Heart left ventricle (tissue), 16 donors: ENCODE measurements around the gene PCGF3. TPM values are rescaled to one million over a fixed set of nuclear protein-coding genes. Genes with fewer than 3 reads are reported as not detected.

Experiments
- ATAC-seq, 4 donors: fragments of 200-7000 bp; cut with Tn5 transposase; one replicate each; pipeline ENCODE4 v1.9.1; 2020 to 2022; ENCODE audit warnings: moderate library complexity in 4 of 4, mild to moderate bottlenecking in 3 of 4, moderate number of reproducible peaks in 1 of 4
- DNase-seq, 5 donors: peaks; one replicate each; pipeline ENCODE4 v3.0.0-alpha.2; 2020
- H3K27ac ChIP-seq, 12 donors: fragments of 200-600 bp; sonication (generic) in 4 of 12; one replicate each; pipeline versions ENCODE4 v1.5.0 to v1.8.0; 2016 to 2022; ENCODE audit warnings: mild to moderate bottlenecking in 2 of 12
- H3K27me3 ChIP-seq, 9 donors: fragments of 200-600 bp; sonication (generic) in 2 of 9; one replicate each; pipeline versions ENCODE4 v1.5.1 to v1.8.0; 2016 to 2022; ENCODE audit warnings: mild to moderate bottlenecking in 3 of 9
- H3K36me3 ChIP-seq, 9 donors: fragments of 200-600 bp; sonication (generic) in 2 of 9; one replicate each; pipeline versions ENCODE4 v1.5.0 to v1.8.0; 2018 to 2022; ENCODE audit warnings: mild to moderate bottlenecking in 2 of 9
- H3K4me1 ChIP-seq, 12 donors: fragments of 200-600 bp; sonication (generic) in 4 of 12; one replicate each; pipeline versions ENCODE4 v1.5.0 to v1.8.0; 2016 to 2022; ENCODE audit warnings: mild to moderate bottlenecking in 3 of 12
- H3K4me3 ChIP-seq, 12 donors: fragments of 200-600 bp; sonication (generic) in 4 of 12; one replicate each; pipeline versions ENCODE4 v1.5.0 to v1.8.0; 2017 to 2022; ENCODE audit warnings: mild to moderate bottlenecking in 9 of 12, moderate library complexity in 4 of 12
- H3K9me3 ChIP-seq, 12 donors: fragments of 200-600 bp; sonication (generic) in 4 of 12; one replicate each; pipeline versions ENCODE4 v1.5.0 to v1.8.0; 2016 to 2022; ENCODE audit warnings: mild to moderate bottlenecking in 1 of 12
- POLR2A ChIP-seq, 2 donors: fragments of 450-650 bp; IDR thresholded peaks; one replicate each; pipeline ENCODE4 v1.6.1; 2017; ENCODE audit warnings: antibody characterized with exemption in 2 of 2, mild to moderate bottlenecking in 2 of 2, moderate library complexity in 2 of 2
- WGBS, 4 donors: extraction: QIAGEN DNeasy Blood & Tissue Kit in 2 of 4; methylation state at CpG; one replicate each; pipeline versions ENCODE4 v1.1.5 to v1.1.7; 2013 to 2018; 5-methylcytosine and 5-hydroxymethylcytosine counted together
- intact Hi-C, 10 donors: fragments of 100-400 bp; cut with DNase I; formaldehyde crosslinking; loops; one replicate each; pipeline versions ENCODE4 v1.11.1 to v1.14.2; 2022
- polyA plus RNA-seq, 2 donors: library from polyadenylated mRNA; stranded (reverse); fragments of 200-250 nt; gene quantifications; one replicate each; pipeline ENCODE4 v1.2.3, GENCODE V29; 2013
- total RNA-seq, 9 donors: library from RNA; depleted of rRNA in 2 of 9; stranded (reverse); fragments of >200 nt in 2 of 9; fragmentation: NEBNext Ultra II Directional in 3 of 9; extraction: Animal tissue kit (Norgen Biotek cat#: 25700) in 3 of 9; gene quantifications; one replicate each; pipeline versions ENCODE4 v1.1.0 to v1.2.4, GENCODE V29; 2016 to 2023
- TF ChIP-seq, protein P1 (sequence below), 12 donors: fragments of 200-600 bp; sonication (generic) in 4 of 12; IDR thresholded peaks; one replicate each; pipeline versions ENCODE4 v1.5.0 to v1.8.0; 2018 to 2022; ENCODE audit warnings: antibody characterized with exemption in 12 of 12, mild to moderate bottlenecking in 5 of 12
- donor health status: ischemic (EF 13 %, LVEDD 7.1; RV severe dilation, severe dysfunction).
- donor health status: healthy with polysubstance abuse.
- donor health status: DM: no; HTN: yes; CAD: no.
- donor health status: DM: no; HTN: no; CAD: no.
- donor health status: ischemic (EF 25% LVEDD 6.9; RV normal size, moderate dysfunction).
- donor health status: ischemic (EF 25% LVEDD 5.7; RV mildly dilated, moderate dysfunction).
- donor health status: healthy.
- donor health status: DM: yes; HTN: yes; CAD: no.
- donor health status: ischemic (EF 35%, LVEDD 5.7; RV mildly dilated, moderate dysfunction).
- donor health status: nonischemic (EF 11% LVEDD 7.7; RV severe dilation, severe dysfunction).
- donor health status: DM: yes; HTN: yes; CAD: no.
- donor health status: PGD.
- donor health status: ischemic (EF 29% LVEDD 5.4; RV normal size, mild dysfunction).
- donor health status: nonischemic (EF 23%, LVEDD 6.1; RV moderate dilation, normal function).

PCGF3 gene
- total and polyA plus RNA-seq, 11 donors = 16.2 to 45.7 (median 22.5) TPM

DNA sequence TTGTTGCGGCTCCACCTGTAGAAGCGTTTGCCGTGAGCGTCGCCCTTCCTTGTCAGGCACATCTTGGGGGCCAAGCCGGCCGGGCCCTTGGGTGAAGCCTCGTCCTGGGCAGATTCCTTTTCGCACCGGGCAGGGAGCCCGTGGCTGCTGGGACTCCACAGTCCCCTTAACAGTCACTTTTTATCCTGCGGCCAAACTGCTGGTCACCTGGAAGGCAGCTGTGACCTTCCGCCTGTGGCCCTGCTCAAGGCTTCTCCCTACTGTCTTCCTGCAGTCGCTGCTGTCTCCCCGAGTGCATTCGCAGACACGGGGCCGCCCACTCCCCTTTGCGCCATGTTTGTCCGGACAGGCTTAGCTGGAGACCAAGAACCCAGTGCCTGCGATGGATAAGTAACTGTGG, 55.0 kb downstream of the PCGF3 start:
- ATAC-seq (no peak), DNase-seq (peak in 3 of 5 donors; percentile 12 to 45 (median 24))
- no peak overlapping the region for H3K27ac ChIP-seq
- H3K36me3 ChIP-seq = peaks cover 0 to 72% (median 48%) of the 10 kb centered on the region in 9 donors
- H3K9me3 ChIP-seq = no peaks in the 10 kb centered on the region
- TF ChIP-seq, protein P1, sequence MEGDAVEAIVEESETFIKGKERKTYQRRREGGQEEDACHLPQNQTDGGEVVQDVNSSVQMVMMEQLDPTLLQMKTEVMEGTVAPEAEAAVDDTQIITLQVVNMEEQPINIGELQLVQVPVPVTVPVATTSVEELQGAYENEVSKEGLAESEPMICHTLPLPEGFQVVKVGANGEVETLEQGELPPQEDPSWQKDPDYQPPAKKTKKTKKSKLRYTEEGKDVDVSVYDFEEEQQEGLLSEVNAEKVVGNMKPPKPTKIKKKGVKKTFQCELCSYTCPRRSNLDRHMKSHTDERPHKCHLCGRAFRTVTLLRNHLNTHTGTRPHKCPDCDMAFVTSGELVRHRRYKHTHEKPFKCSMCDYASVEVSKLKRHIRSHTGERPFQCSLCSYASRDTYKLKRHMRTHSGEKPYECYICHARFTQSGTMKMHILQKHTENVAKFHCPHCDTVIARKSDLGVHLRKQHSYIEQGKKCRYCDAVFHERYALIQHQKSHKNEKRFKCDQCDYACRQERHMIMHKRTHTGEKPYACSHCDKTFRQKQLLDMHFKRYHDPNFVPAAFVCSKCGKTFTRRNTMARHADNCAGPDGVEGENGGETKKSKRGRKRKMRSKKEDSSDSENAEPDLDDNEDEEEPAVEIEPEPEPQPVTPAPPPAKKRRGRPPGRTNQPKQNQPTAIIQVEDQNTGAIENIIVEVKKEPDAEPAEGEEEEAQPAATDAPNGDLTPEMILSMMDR (IDR thresholded peaks at IDR 0.05) = no peak
- TF ChIP-seq POLR2A (IDR thresholded peaks at IDR 0.05) = no peak
- H3K4me3 ChIP-seq = no peak overlapping the region
- intact Hi-C loops = no loop called here
- 92 to 96% (median 95%) methylated on average over 21 of the region's 21 CpGs for WGBS, 4 donors
- H3K4me1 ChIP-seq = peaks cover 0 to 7% (median 0%) of the 10 kb centered on the region in 12 donors
- no peaks in the 10 kb centered on the region for H3K27me3 ChIP-seq

DNA sequence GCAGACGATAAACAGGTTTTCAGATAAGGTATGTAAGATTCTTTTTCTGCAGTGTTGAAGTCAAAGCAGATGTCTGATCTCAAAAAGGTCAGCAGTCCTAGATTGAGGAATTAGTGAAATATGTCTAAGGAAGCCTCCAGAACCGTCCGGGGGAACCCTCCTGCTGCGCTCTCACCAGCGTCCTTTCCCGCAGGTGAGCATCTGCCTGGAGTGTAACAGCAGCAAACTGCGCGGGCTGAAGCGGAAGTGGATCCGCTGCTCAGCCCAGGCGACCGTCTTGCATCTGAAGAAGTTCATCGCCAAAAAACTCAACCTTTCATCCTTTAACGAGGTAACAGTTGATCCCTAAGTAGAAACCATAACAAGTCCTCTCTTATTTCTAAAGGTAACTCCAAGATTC, 55.5 kb downstream of the PCGF3 start:
- 94 to 97% (median 95%) methylated on average over 14 of the region's 14 CpGs for WGBS, 4 donors
- H3K9me3 ChIP-seq = no peaks in the 10 kb centered on the region
- intact Hi-C loops = no loop called here
- H3K4me3 ChIP-seq = no peak overlapping the region
- ATAC-seq = no peak
- DNase-seq = peak in 3 of 5 donors; percentile 4 to 44 (median 16)
- TF ChIP-seq POLR2A (IDR thresholded peaks at IDR 0.05) = no peak
- TF ChIP-seq, protein P1 (IDR thresholded peaks at IDR 0.05) = no peak
- H3K27ac ChIP-seq = no peak overlapping the region
- peaks cover 0 to 7% (median 0%) of the 10 kb centered on the region in 12 donors for H3K4me1 ChIP-seq
- H3K36me3 ChIP-seq = peaks cover 0 to 75% (median 52%) of the 10 kb centered on the region in 9 donors
- H3K27me3 ChIP-seq = no peaks in the 10 kb centered on the region

DNA sequence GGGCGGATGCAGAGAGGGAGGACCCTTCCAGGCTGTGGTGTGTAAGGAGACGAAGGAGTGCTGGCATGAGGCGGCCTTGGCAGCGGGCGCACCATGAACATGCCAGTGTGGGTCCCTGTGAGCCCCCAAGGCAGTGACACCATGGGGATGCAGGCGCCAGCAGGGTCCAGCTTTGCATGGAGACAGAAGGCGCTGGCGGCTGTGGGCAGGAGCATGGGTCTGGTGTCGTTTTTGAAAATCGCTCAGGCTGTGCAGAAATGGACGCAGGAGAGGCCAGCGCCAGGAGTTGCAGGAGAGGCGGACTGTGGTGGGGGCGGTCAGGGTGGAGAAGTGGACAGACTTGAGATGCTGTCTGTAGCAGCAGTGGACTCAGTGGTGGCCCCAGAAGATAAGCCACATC, 56.1 kb downstream of the PCGF3 start:
- Histone ChIP-seq H3K36me3 (peaks cover 0 to 77% (median 57%) of the 10 kb centered on the region in 9 donors), H3K27ac (no peak overlapping the region)

More for the DNA sequence above, 56.1 kb downstream of the PCGF3 start:
- WGBS, 4 donors = 94 to 98% (median 96%) methylated on average over 14 of the region's 14 CpGs
- TF ChIP-seq POLR2A (IDR thresholded peaks at IDR 0.05) = no peak
- TF ChIP-seq, protein P1 (IDR thresholded peaks at IDR 0.05) = no peak
- Histone ChIP-seq H3K27me3 (no peaks in the 10 kb centered on the region), H3K9me3 (no peaks in the 10 kb centered on the region), H3K4me3 (no peak overlapping the region), H3K4me1 (peaks cover 0 to 7% (median 0%) of the 10 kb centered on the region in 12 donors)
- intact Hi-C loops = no loop called here
- DNase-seq (peak in 3 of 5 donors; percentile 22 to 65 (median 25)), ATAC-seq (peak in 1 of 4 donors; percentile 2)
